Calu3 (cell line): ENCODE data around the gene ZNF609. TPM values are rescaled to one million over a fixed set of nuclear protein-coding genes. Genes with fewer than 3 reads are reported as not detected.

Experiments used
- BruUV-seq: library from RNA; stranded (reverse); fragments of 400-500 nt; replicated peaks from 2 replicates; lab custom pipeline; 2021; lab: Mats Ljungman, UMichigan
- CTCF ChIA-PET: fragments of 300-600 bp; sonication (Branson Sonifier 250); formaldehyde crosslinking; loops from one replicate; lab custom pipeline; 2022; ENCODE audit warnings: antibody characterized with exemption; lab: Charles Lee
- DNase-seq: peaks from one replicate; pipeline ENCODE4 v3.0.0; 2022
- H3K27ac Mint-ChIP-seq: one replicate; pipeline ENCODE4 v1.8.0; 2022; ENCODE audit warnings: mixed read lengths; ENCODE audit not compliant: unreplicated experiment
- H3K27me3 Mint-ChIP-seq: one replicate; pipeline ENCODE4 v1.8.0; 2022; ENCODE audit warnings: mixed read lengths; ENCODE audit not compliant: unreplicated experiment
- H3K36me3 Mint-ChIP-seq: one replicate; pipeline ENCODE4 v1.8.0; 2022; ENCODE audit warnings: mild to moderate bottlenecking, moderate library complexity, mixed read lengths; ENCODE audit not compliant: insufficient read depth, unreplicated experiment
- H3K4me1 Mint-ChIP-seq: one replicate; pipeline ENCODE4 v1.8.0; 2022; ENCODE audit warnings: mild to moderate bottlenecking, low read depth, mixed read lengths; ENCODE audit not compliant: unreplicated experiment
- H3K4me3 Mint-ChIP-seq: one replicate; pipeline ENCODE4 v1.8.0; 2022; ENCODE audit warnings: mild to moderate bottlenecking, low read depth, moderate library complexity, mixed read lengths; ENCODE audit not compliant: unreplicated experiment
- H3K9me3 Mint-ChIP-seq: one replicate; pipeline ENCODE4 v1.8.0; 2022; ENCODE audit warnings: low read depth, mixed read lengths; ENCODE audit not compliant: unreplicated experiment
- intact Hi-C: fragments of 100-400 bp; cut with micrococcal nuclease; formaldehyde crosslinking; loops from one replicate; pipeline ENCODE4 v1.10.0; 2022; ENCODE audit not compliant: unreplicated experiment
- total RNA-seq: library from RNA; stranded (reverse); gene quantifications from 2 replicates; pipeline ENCODE4 v1.2.3, GENCODE V29; 2022
- TF ChIP-seq, protein P1 (sequence below): fragments of 200-600 bp; IDR thresholded peaks from one replicate; pipeline ENCODE4 v1.8.0; 2022; ENCODE audit warnings: antibody characterized with exemption; ENCODE audit not compliant: unreplicated experiment

ZNF609 gene
- total RNA-seq, 1 experiment from 2014 or later: 50.6 TPM

DNA sequence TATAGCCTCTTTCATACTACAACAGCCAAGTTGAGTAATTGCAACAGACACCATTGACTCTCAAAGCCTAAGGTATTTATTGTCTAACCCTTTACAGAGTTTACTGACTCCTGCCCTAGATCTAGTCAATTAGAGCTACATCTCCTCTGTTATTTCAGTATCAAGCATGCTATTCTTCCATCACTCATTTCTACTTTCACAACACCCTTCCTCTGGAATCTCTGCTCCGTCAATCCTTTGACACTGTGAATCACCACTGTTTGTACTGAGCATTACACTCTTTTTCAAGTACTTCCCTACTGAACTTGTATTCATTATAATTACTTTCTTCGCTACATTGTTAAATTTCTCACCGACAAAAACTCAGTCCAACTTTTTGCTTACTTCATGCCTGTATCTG lies 121.8 kb downstream of the ZNF609 start:
- CTCF ChIA-PET: no interaction called here
- TF ChIP-seq, protein P1, sequence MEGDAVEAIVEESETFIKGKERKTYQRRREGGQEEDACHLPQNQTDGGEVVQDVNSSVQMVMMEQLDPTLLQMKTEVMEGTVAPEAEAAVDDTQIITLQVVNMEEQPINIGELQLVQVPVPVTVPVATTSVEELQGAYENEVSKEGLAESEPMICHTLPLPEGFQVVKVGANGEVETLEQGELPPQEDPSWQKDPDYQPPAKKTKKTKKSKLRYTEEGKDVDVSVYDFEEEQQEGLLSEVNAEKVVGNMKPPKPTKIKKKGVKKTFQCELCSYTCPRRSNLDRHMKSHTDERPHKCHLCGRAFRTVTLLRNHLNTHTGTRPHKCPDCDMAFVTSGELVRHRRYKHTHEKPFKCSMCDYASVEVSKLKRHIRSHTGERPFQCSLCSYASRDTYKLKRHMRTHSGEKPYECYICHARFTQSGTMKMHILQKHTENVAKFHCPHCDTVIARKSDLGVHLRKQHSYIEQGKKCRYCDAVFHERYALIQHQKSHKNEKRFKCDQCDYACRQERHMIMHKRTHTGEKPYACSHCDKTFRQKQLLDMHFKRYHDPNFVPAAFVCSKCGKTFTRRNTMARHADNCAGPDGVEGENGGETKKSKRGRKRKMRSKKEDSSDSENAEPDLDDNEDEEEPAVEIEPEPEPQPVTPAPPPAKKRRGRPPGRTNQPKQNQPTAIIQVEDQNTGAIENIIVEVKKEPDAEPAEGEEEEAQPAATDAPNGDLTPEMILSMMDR: no peak
- DNase-seq: no peak
- Mint-ChIP-seq H3K36me3 (peaks cover 18% of the 10 kb centered on the region), H3K4me3 (no peak overlapping the region), H3K27ac (no peak overlapping the region), H3K9me3 (peaks cover 15% of the 10 kb centered on the region), H3K27me3 (no peaks in the 10 kb centered on the region), H3K4me1 (no peaks in the 10 kb centered on the region)
- intact Hi-C loops: no loop called here
- BruUV-seq: no TSS peak

DNA sequence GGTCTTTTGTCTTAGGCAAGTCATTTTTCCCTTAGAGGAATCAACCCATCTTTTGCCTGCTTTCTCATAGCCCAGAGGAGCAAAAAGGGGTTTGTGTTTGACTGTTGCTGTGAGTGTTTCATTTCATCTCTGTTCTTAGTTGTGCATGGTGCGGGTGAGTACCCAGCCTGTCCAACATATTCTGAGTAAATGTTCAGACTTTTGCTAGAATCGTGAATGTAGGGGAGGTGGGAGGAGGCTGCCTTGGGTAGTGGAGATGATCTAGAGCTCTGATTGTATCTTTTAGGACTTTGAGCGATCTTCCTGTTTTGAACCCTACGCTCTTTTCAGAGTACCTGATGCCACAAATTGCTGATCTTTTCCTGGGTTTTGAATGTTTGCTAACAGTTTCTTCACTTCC lies 123.1 kb downstream of the ZNF609 start:
- Mint-ChIP-seq H3K36me3 (peaks cover 18% of the 10 kb centered on the region), H3K4me3 (no peak overlapping the region), H3K27me3 (no peaks in the 10 kb centered on the region), H3K4me1 (no peaks in the 10 kb centered on the region), H3K9me3 (peaks cover 15% of the 10 kb centered on the region), H3K27ac (no peak overlapping the region)
- no TSS peak for BruUV-seq
- intact Hi-C loops: no loop called here
- no peak for DNase-seq
- CTCF ChIA-PET: no interaction called here
- TF ChIP-seq, protein P1: no peak

DNA sequence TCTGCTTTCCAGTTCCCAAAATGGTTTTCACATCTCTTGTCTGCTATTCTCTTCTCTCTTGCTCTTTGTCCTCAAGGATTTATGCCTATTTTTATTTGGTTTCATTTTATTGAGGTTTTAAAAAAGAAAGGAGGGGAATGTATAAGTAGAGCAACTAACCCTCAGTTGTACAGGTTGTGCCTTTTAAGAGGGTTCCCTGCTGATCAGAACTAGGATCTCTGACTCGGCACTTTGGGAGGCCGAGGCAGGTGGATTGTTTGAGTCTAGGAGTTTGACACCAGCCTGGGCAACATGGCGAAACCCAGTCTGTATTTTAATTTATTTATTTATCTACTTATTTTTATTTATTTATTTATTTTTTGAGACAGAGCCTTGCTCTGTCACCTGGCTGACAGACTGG lies 123.6 kb downstream of the ZNF609 start:
- TF ChIP-seq, protein P1: no peak
- Mint-ChIP-seq H3K4me3 (no peak overlapping the region), H3K9me3 (peaks cover 15% of the 10 kb centered on the region), H3K27ac (no peak overlapping the region), H3K27me3 (no peaks in the 10 kb centered on the region), H3K4me1 (no peaks in the 10 kb centered on the region), H3K36me3 (peaks cover 18% of the 10 kb centered on the region)
- intact Hi-C loops: no loop called here
- CTCF ChIA-PET: no interaction called here
- DNase-seq: no peak
- no TSS peak for BruUV-seq

DNA sequence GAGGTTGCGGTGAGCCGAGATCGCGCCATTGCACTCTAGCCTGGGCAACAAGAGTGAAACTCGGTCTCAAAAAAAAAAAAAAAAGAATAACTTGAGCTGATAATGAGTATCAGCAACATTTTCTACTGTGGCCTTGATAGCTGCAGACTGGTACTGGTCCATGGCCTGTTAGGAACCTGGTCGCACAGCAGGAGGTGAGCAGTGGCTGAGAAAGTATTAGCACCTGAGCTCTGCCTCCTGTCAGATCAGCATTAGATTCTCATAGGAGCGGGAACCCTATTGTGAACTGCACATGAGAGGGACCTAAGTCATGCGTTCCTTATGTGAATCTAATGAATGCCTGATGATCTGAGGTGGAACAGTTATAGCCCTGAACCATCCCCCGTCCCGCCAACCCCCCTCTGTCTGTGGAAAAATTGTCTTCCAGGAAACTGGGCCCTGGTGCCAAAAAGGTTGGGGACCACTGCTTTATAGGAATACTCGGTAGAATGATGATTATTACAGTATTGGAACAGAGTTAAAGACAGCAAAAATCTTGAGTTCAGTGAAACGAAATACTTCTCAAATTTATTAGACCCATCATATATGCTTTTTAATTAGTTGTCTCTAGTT lies 126.0 kb downstream of the ZNF609 start:
- CTCF ChIA-PET: no interaction called here
- BruUV-seq: no TSS peak
- Mint-ChIP-seq H3K4me3 (no peak overlapping the region), H3K9me3 (peaks cover 7% of the 10 kb centered on the region), H3K27me3 (no peaks in the 10 kb centered on the region), H3K36me3 (peaks cover 5% of the 10 kb centered on the region), H3K27ac (no peak overlapping the region), H3K4me1 (no peaks in the 10 kb centered on the region)
- no peak for DNase-seq
- intact Hi-C loops: no loop called here
- TF ChIP-seq, protein P1: no peak
